HG03196 (cell line): ENCODE measurements around the gene SULT1A1.

Experiments
- ATAC-seq: cut with Tn5 transposase; IDR thresholded peaks from one replicate; pipeline ENCODE4 v1.9.1; 2021; ENCODE audit not compliant: unreplicated experiment

The SULT1A1 gene

GRCh38 chr16:28561557-28562187 is 48.2 kb downstream of the SULT1A1 start:
- ATAC-seq: no peak

GRCh38 chr16:28558456-28558855 is 51.4 kb downstream of the SULT1A1 start:
- no peak for ATAC-seq

- no peak for ATAC-seq
These were observed 52.9 kb downstream of the SULT1A1 start for GRCh38 chr16:28556914-28557320.

GRCh38 chr16:28555561-28555960 is 54.3 kb downstream of the SULT1A1 start:
- no peak for ATAC-seq
